SU-DHL-6 (cell line): ENCODE data around the gene PTBP3.

Experiments
- H2AFZ ChIP-seq: fragments of 200-600 bp; sonication (generic); 2 replicates; pipeline ENCODE4 v1.6.1; 2014; ENCODE audit warnings: low read depth, mild to moderate bottlenecking, moderate library complexity, mixed read lengths, antibody characterized with exemption, low read length; ENCODE audit not compliant: severe bottlenecking
- H3F3A ChIP-seq: fragments of 200-600 bp; shearing (Covaris generic); 2 replicates; pipeline ENCODE4 v1.6.0; 2016; ENCODE audit warnings: antibody characterized with exemption, mild to moderate bottlenecking; ENCODE audit not compliant: insufficient read depth
- H3K27ac ChIP-seq: fragments of 200-600 bp; sonication (generic); 2 replicates; pipeline ENCODE4 v1.5.1; 2016; ENCODE audit warnings: low read depth, mild to moderate bottlenecking, low read length, moderate library complexity, mixed read lengths
- H3K27me3 ChIP-seq: fragments of 200-600 bp; sonication (generic), shearing (Covaris generic); 2 replicates; pipeline ENCODE4 v1.6.0; 2014; ENCODE audit warnings: mild to moderate bottlenecking, low read length
- H3K36me3 ChIP-seq: fragments of 200-600 bp; sonication (generic); 2 replicates; pipeline ENCODE4 v1.6.1; 2014; ENCODE audit warnings: mild to moderate bottlenecking, low read length, mixed read lengths
- H3K4me2 ChIP-seq: fragments of 300-600, 200-600 bp; shearing (Covaris generic), sonication (generic); 2 replicates; pipeline ENCODE4 v1.6.0; 2014; ENCODE audit warnings: low read length, low read depth, mild to moderate bottlenecking; ENCODE audit not compliant: poor library complexity, severe bottlenecking
- H3K4me3 ChIP-seq: fragments of 200-600 bp; sonication (generic); 2 replicates; pipeline ENCODE4 v1.5.1; 2014; ENCODE audit warnings: antibody characterized with exemption, low read length, mild to moderate bottlenecking, mixed read lengths; ENCODE audit not compliant: insufficient read depth, poor library complexity, severe bottlenecking
- H3K79me2 ChIP-seq: fragments of 200-600 bp; sonication (generic); 2 replicates; pipeline ENCODE4 v1.6.1; 2014; ENCODE audit warnings: mild to moderate bottlenecking, low read length, moderate library complexity; ENCODE audit not compliant: insufficient read depth
- H3K9ac ChIP-seq: fragments of 200-600 bp; sonication (generic); 2 replicates; pipeline ENCODE4 v1.7.0; 2014; ENCODE audit warnings: mild to moderate bottlenecking, low read length
- H3K9me2 ChIP-seq: fragments of 200-600 bp; sonication (generic); replicated peaks from 2 replicates; pipeline ENCODE4 v1.6.1; 2014; ENCODE audit warnings: low read length; ENCODE audit not compliant: insufficient read depth
- H3K9me3 ChIP-seq: fragments of 200-600 bp; sonication (generic); 2 replicates; pipeline ENCODE4 v1.6.1; 2014; ENCODE audit warnings: low read length, mixed read lengths; ENCODE audit not compliant: insufficient read depth
- H4K20me1 ChIP-seq: fragments of 200-600 bp; sonication (generic); 2 replicates; pipeline ENCODE4 v1.6.1; 2014; ENCODE audit warnings: low read depth, mild to moderate bottlenecking, antibody characterized with exemption, low read length, moderate library complexity, mixed read lengths
- CTCF ChIP-seq: fragments of 200-600 bp; sonication (generic); IDR thresholded peaks from one replicate; pipeline ENCODE4 v1.5.1; 2017; ENCODE audit warnings: antibody characterized with exemption, mild to moderate bottlenecking, low read length, moderate library complexity; ENCODE audit not compliant: insufficient read depth, poor library complexity, severe bottlenecking
- EZH2phosphoT487 ChIP-seq: fragments of 200-600 bp; sonication (generic), shearing (Covaris generic); conservative IDR thresholded peaks from 2 replicates; pipeline ENCODE4 v1.6.1; 2018; ENCODE audit warnings: mild to moderate bottlenecking, antibody characterized with exemption, low read length, moderate library complexity, mixed read lengths

Gene PTBP3

GRCh38 chr9:112247090-112247489 is 86.3 kb downstream of the PTBP3 start:
- H3K9me2 ChIP-seq, result no peaks in the 10 kb centered on the region
- no peak overlapping the region for H2AFZ ChIP-seq
- H3K4me3 ChIP-seq, result no peak overlapping the region
- no peak overlapping the region for H3K4me2 ChIP-seq
- H3K9ac ChIP-seq, result no peak overlapping the region
- no peaks in the 10 kb centered on the region for H3K9me3 ChIP-seq
- H3K27ac ChIP-seq, result no peak overlapping the region
- no peaks in the 10 kb centered on the region for H4K20me1 ChIP-seq
- H3K27me3 ChIP-seq, result no peaks in the 10 kb centered on the region
- no peaks in the 10 kb centered on the region; the same call in 1 of the 2 replicates for H3F3A ChIP-seq
- no peaks in the 10 kb centered on the region for H3K79me2 ChIP-seq
- no peak for TF ChIP-seq EZH2phosphoT487
- TF ChIP-seq CTCF, result no peak
- peaks cover 19% of the 10 kb centered on the region; the same call in 1 of the 2 replicates for H3K36me3 ChIP-seq

DNA sequence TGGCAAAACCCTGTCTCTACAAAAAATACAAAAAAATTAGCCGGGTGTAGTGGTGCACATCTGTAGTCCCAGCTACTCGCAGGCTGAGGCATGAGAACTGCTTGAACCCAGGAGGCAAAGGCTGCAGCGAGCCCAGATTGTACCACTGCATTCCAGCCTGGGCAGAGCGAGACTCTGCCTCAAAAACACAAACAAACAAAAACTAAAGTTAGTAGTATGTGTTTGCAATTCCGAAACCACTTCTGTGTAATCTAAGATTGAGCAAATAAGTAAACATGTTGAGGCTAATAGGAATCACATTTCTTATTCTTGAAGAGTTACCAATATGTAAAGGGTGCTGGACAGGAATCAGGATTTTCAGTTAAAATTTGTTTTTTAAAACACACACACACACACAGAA is 88.3 kb downstream of the PTBP3 start:
- no peak overlapping the region for H3K9ac ChIP-seq
- no peak overlapping the region for H2AFZ ChIP-seq
- no peaks in the 10 kb centered on the region for H3K27me3 ChIP-seq
- TF ChIP-seq EZH2phosphoT487 (no peak), CTCF (no peak)
- peaks cover 6% of the 10 kb centered on the region; the same call in 1 of the 2 replicates for H3K36me3 ChIP-seq
- H3K9me2 ChIP-seq, result no peaks in the 10 kb centered on the region
- H4K20me1 ChIP-seq, result no peaks in the 10 kb centered on the region
- no peaks in the 10 kb centered on the region for H3K79me2 ChIP-seq
- H3K4me2 ChIP-seq, result no peak overlapping the region
- H3K27ac ChIP-seq, result no peak overlapping the region
- no peaks in the 10 kb centered on the region for H3K9me3 ChIP-seq
- H3K4me3 ChIP-seq, result no peak overlapping the region
- H3F3A ChIP-seq, result no peaks in the 10 kb centered on the region; the same call in 1 of the 2 replicates

GRCh38 chr9:112242147-112242804 is 91.1 kb downstream of the PTBP3 start:
- no peaks in the 10 kb centered on the region for H3K9me2 ChIP-seq
- no peaks in the 10 kb centered on the region for H3K27me3 ChIP-seq
- H3K9ac ChIP-seq, result no peak overlapping the region
- TF ChIP-seq CTCF (no peak), EZH2phosphoT487 (no peak)
- no peaks in the 10 kb centered on the region for H4K20me1 ChIP-seq
- peaks cover 6% of the 10 kb centered on the region; the same call in 1 of the 2 replicates for H3K36me3 ChIP-seq
- H3K9me3 ChIP-seq, result no peaks in the 10 kb centered on the region
- H3K4me3 ChIP-seq, result no peak overlapping the region
- no peak overlapping the region for H2AFZ ChIP-seq
- no peak overlapping the region for H3K27ac ChIP-seq
- H3K4me2 ChIP-seq, result no peak overlapping the region
- no peaks in the 10 kb centered on the region; the same call in 1 of the 2 replicates for H3F3A ChIP-seq
- H3K79me2 ChIP-seq, result peaks cover 5% of the 10 kb centered on the region; the same call in 1 of the 2 replicates
